ES-I3 (cell line): ENCODE results near the gene MYADM.

Source experiments
- H3K36me3 ChIP-seq: 2 replicates; pipeline ENCODE4 v1.6.1; 2013; ENCODE audit warnings: mild to moderate bottlenecking, low read length, control low read depth, moderate library complexity; ENCODE audit not compliant: insufficient read depth
- H3K4me1 ChIP-seq: 2 replicates; pipeline ENCODE4 v1.6.1; 2013; ENCODE audit warnings: mild to moderate bottlenecking, control low read depth, low read length; ENCODE audit not compliant: insufficient read depth
- H3K9ac ChIP-seq: 2 replicates; pipeline ENCODE4 v1.6.1; 2013; ENCODE audit warnings: low read depth, mild to moderate bottlenecking, low read length, moderate library complexity
- H3K9me3 ChIP-seq: 2 replicates; pipeline ENCODE4 v1.6.1; 2013; ENCODE audit warnings: mild to moderate bottlenecking, low read length, moderate library complexity; ENCODE audit not compliant: control insufficient read depth, insufficient read depth

MYADM gene

GRCh38 chr19:53907193-53907581, 39.5 kb downstream of the MYADM start:
- Histone ChIP-seq H3K9me3 (no peaks in the 10 kb centered on the region), H3K36me3 (no peaks in the 10 kb centered on the region), H3K4me1 (no peaks in the 10 kb centered on the region; the same call in none of the 2 replicates), H3K9ac (peak overlapping the region; percentile 79; the same call in 1 of the 2 replicates)

GRCh38 chr19:53907690-53908089, 40.0 kb downstream of the MYADM start:
- Histone ChIP-seq H3K9ac (peak overlapping the region; percentile 79), H3K9me3 (no peaks in the 10 kb centered on the region), H3K4me1 (no peaks in the 10 kb centered on the region; the same call in none of the 2 replicates), H3K36me3 (no peaks in the 10 kb centered on the region)

DNA sequence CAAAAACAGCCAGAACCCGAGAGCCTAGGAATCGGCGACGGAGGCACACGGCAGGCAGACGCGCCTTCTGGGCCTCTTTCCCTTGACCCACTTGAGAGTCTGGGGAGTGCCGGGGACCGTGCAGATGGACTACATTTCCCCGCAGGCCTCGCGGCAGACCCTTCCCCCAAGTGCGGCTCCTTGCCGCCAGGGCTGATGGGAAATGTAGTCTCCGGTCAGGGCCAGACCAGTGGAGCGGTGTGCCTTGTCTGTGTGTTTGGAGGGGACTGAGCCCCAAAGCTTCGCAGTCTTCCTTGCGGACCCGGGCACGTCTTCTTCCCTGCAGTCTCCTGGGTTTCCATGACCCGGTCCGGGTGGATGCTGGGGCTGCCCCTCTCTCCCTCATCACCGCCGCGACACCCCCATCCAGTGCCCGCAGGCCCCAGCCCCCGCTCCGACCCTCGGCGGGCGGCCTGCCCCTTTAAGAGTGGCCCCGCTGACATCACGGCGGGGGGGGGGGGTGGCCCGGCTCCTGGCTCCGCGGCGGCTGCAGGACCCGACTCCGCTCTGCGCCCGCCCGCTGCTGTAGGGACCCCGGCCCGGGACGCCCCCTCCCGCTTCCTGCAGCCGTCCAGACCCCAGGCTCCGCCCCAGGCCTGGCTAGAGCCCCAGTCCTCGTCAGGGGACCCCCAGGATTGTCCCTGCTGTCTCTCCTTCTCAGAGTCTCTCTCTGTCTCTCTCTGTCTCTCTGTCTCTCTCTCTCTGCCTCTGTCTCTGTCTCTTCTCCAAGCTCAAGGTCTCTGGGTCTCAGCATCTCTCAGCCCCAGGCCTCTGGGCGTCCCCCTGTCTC, 40.6 kb downstream of the MYADM start:
- H3K9ac ChIP-seq = peak overlapping the region; percentile 79
- no peaks in the 10 kb centered on the region; the same call in none of the 2 replicates for H3K4me1 ChIP-seq
- H3K9me3 ChIP-seq = no peaks in the 10 kb centered on the region

GRCh38 chr19:53908935-53909415, 41.3 kb downstream of the MYADM start, which contains the start of gene CACNG7:
Gene CACNG7, plus strand, starts transcription at chr19:53909278. Its CDS starts 3,554 bp downstream, at chr19:53912832.
- Histone ChIP-seq H3K9me3 (no peaks in the 10 kb centered on the region), H3K4me1 (no peaks in the 10 kb centered on the region; the same call in none of the 2 replicates), H3K36me3 (no peaks in the 10 kb centered on the region), H3K9ac (peak within 1 kb of the TSS; percentile 79)

More for the DNA sequence above, 40.6 kb downstream of the MYADM start:
- H3K36me3 ChIP-seq = no peaks in the 10 kb centered on the region

DNA sequence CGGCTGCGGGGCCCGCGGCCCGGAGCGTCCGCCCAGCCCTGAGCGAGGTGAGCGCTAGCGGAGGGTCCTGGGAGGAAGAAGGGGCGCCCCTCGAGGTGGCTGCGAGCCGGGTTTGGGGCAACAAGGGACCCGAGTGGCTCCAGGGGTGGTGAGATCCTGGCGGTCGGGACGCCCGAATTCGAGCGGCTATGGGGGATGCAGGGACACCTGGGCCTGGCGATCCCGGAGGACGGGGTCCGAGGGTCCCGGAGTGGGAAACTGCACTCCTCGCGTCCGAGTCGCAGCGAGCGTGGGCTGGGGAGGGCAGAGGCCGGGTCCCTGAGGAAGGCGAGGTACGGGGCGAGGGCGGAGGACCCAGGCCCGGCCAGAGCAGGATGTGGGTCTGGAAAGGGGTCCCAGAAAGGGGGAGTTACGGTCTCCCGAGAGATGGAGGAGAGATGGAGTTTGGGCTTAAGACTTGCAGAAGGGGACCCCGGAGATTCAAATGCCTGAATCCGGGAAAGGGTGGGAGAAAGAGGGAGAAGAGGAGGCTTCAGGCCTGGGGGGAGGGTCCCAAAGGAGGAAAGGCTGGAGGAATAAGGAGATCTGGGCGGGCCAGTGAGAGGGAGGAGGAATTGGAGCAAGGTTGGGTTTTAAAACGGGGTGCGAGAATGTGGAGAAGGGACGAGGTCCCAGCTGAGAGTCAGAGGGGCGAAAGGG, 41.9 kb downstream of the MYADM start:
- Histone ChIP-seq H3K36me3 (no peaks in the 10 kb centered on the region), H3K9ac (peak overlapping the region; percentile 56), H3K9me3 (no peaks in the 10 kb centered on the region), H3K4me1 (no peaks in the 10 kb centered on the region; the same call in none of the 2 replicates)

- peak overlapping the region; percentile 56; the same call in 1 of the 2 replicates for H3K9ac ChIP-seq
- no peaks in the 10 kb centered on the region for H3K36me3 ChIP-seq
- no peaks in the 10 kb centered on the region; the same call in none of the 2 replicates for H3K4me1 ChIP-seq
- H3K9me3 ChIP-seq = no peaks in the 10 kb centered on the region
These were observed 42.5 kb downstream of the MYADM start for GRCh38 chr19:53910170-53910518.

- Histone ChIP-seq H3K9ac (no peak overlapping the region), H3K36me3 (no peaks in the 10 kb centered on the region; the same call in 1 of the 2 replicates), H3K4me1 (no peaks in the 10 kb centered on the region; the same call in none of the 2 replicates), H3K9me3 (no peaks in the 10 kb centered on the region)
These were observed 45.0 kb downstream of the MYADM start for GRCh38 chr19:53912653-53913052.

- Histone ChIP-seq H3K4me1 (no peaks in the 10 kb centered on the region; the same call in none of the 2 replicates), H3K36me3 (no peaks in the 10 kb centered on the region; the same call in 1 of the 2 replicates), H3K9ac (no peak overlapping the region), H3K9me3 (no peaks in the 10 kb centered on the region)
These were observed 47.3 kb downstream of the MYADM start for GRCh38 chr19:53915000-53915399.

GRCh38 chr19:53916004-53916403, 48.3 kb downstream of the MYADM start:
- Histone ChIP-seq H3K4me1 (no peaks in the 10 kb centered on the region; the same call in 1 of the 2 replicates), H3K9me3 (no peaks in the 10 kb centered on the region), H3K9ac (no peak overlapping the region), H3K36me3 (no peaks in the 10 kb centered on the region; the same call in 1 of the 2 replicates)

GRCh38 chr19:53917356-53917755, 49.7 kb downstream of the MYADM start:
- no peaks in the 10 kb centered on the region; the same call in 1 of the 2 replicates for H3K36me3 ChIP-seq
- H3K4me1 ChIP-seq = no peaks in the 10 kb centered on the region; the same call in 1 of the 2 replicates
- no peaks in the 10 kb centered on the region for H3K9me3 ChIP-seq
- H3K9ac ChIP-seq = no peak overlapping the region
